MM.1S (cell line): ENCODE data around the gene MED13L.

Experiments
- DNase-seq: peaks from one replicate; pipeline ENCODE4 v3.0.0-alpha.2; 2015
- H2AFZ ChIP-seq: fragments of 300-600 bp; sonication (generic); 2 replicates; pipeline ENCODE4 v1.6.0; 2016; ENCODE audit warnings: antibody characterized with exemption, low read length
- H3F3A ChIP-seq: fragments of 300-600 bp; sonication (generic); 2 replicates; pipeline ENCODE4 v1.6.1; 2016; ENCODE audit warnings: mild to moderate bottlenecking, antibody characterized with exemption, low read length, moderate library complexity, mixed read lengths; ENCODE audit not compliant: insufficient read depth
- H3K27ac ChIP-seq: fragments of 300-600 bp; sonication (generic); 2 replicates; pipeline ENCODE4 v1.5.1; 2016; ENCODE audit warnings: mild to moderate bottlenecking, low read length
- H3K27me3 ChIP-seq: fragments of 300-600 bp; sonication (generic); replicated peaks from 2 replicates; pipeline ENCODE4 v1.6.0; 2016; ENCODE audit warnings: low read length; ENCODE audit not compliant: insufficient read depth
- H3K36me3 ChIP-seq: fragments of 300-600 bp; sonication (generic); replicated peaks from 2 replicates; pipeline ENCODE4 v1.6.1; 2016; ENCODE audit warnings: mild to moderate bottlenecking, low read length, mixed read lengths; ENCODE audit not compliant: insufficient read depth
- H3K4me1 ChIP-seq: fragments of 300-600 bp; sonication (generic); 2 replicates; pipeline ENCODE4 v1.6.1; 2016; ENCODE audit warnings: low read length, mixed read lengths
- H3K4me2 ChIP-seq: fragments of 300-600 bp; sonication (generic); 2 replicates; pipeline ENCODE4 v1.6.0; 2016; ENCODE audit warnings: low read depth, low read length
- H3K4me3 ChIP-seq: fragments of 300-600 bp; sonication (generic); 2 replicates; pipeline ENCODE4 v1.5.1; 2016; ENCODE audit warnings: low read length, mixed read lengths
- H3K79me2 ChIP-seq: fragments of 300-600 bp; sonication (generic); 2 replicates; pipeline ENCODE4 v1.6.1; 2016; ENCODE audit warnings: mixed run types, low read length, mixed read lengths
- H3K9ac ChIP-seq: fragments of 300-600 bp; sonication (generic); 2 replicates; pipeline ENCODE4 v1.6.1; 2016; ENCODE audit warnings: low read length, mixed read lengths
- H3K9me2 ChIP-seq: fragments of 300-600 bp; sonication (generic); replicated peaks from 2 replicates; pipeline ENCODE4 v1.6.1; 2016; ENCODE audit warnings: mild to moderate bottlenecking, low read length, mixed read lengths; ENCODE audit not compliant: insufficient read depth
- H3K9me3 ChIP-seq: fragments of 300-600 bp; sonication (generic); replicated peaks from 2 replicates; pipeline ENCODE4 v1.6.1; 2016; ENCODE audit warnings: mild to moderate bottlenecking, low read length, mixed read lengths; ENCODE audit not compliant: insufficient read depth
- H4K20me1 ChIP-seq: fragments of 300-600 bp; sonication (generic); 2 replicates; pipeline ENCODE4 v1.6.1; 2016; ENCODE audit warnings: mild to moderate bottlenecking, low read length, moderate library complexity, mixed read lengths; ENCODE audit not compliant: insufficient read depth
- CTCF ChIP-seq: fragments of 300-600 bp; sonication (generic); IDR thresholded peaks from 2 replicates; pipeline ENCODE4 v1.5.1; 2016; ENCODE audit warnings: antibody characterized with exemption, low read length, mixed read lengths
- EZH2 ChIP-seq: fragments of 300-600 bp; sonication (generic); optimal IDR thresholded peaks from 2 replicates; pipeline ENCODE3; 2017; ENCODE audit warnings: low read depth, mild to moderate bottlenecking, antibody characterized with exemption, low read length, mixed read lengths
- EZH2phosphoT487 ChIP-seq: fragments of 300-600 bp; sonication (generic); IDR thresholded peaks from 2 replicates; pipeline ENCODE4 v1.6.1; 2018; ENCODE audit warnings: antibody characterized with exemption, low read length

Gene MED13L

GRCh38 chr12:116155383-116155782 lies 122.1 kb downstream of the MED13L start:
- H3K79me2 ChIP-seq: peaks cover 100% of the 10 kb centered on the region
- H3K27ac ChIP-seq: no peak overlapping the region

GRCh38 chr12:116153983-116154382 lies 123.5 kb downstream of the MED13L start:
- H3K4me1 ChIP-seq: no peaks in the 10 kb centered on the region
- H3K36me3 ChIP-seq: no peaks in the 10 kb centered on the region
- no peaks in the 10 kb centered on the region for H3F3A ChIP-seq
- H3K27me3 ChIP-seq: no peaks in the 10 kb centered on the region
- no peak overlapping the region for H3K4me3 ChIP-seq
- H3K9me3 ChIP-seq: no peaks in the 10 kb centered on the region
- TF ChIP-seq EZH2 (no peak), CTCF (no peak), EZH2phosphoT487 (no peak)
- H4K20me1 ChIP-seq: peaks cover 38% of the 10 kb centered on the region
- H2AFZ ChIP-seq: no peak overlapping the region
- no peak overlapping the region for H3K27ac ChIP-seq
- no peak for DNase-seq
- no peaks in the 10 kb centered on the region for H3K9me2 ChIP-seq
- no peak overlapping the region for H3K9ac ChIP-seq
- no peak overlapping the region for H3K4me2 ChIP-seq
- H3K79me2 ChIP-seq: peaks cover 100% of the 10 kb centered on the region

More at GRCh38 chr12:116155383-116155782, 122.1 kb downstream of the MED13L start:
- H3K9me3 ChIP-seq: no peaks in the 10 kb centered on the region
- H3K9me2 ChIP-seq: no peaks in the 10 kb centered on the region
- no peak for DNase-seq
- no peaks in the 10 kb centered on the region for H3K27me3 ChIP-seq
- no peak overlapping the region for H3K4me2 ChIP-seq
- H2AFZ ChIP-seq: no peak overlapping the region
- no peak for TF ChIP-seq CTCF
- no peak for TF ChIP-seq EZH2phosphoT487
- no peak for TF ChIP-seq EZH2
- H3K4me3 ChIP-seq: no peak overlapping the region
- no peaks in the 10 kb centered on the region for H3F3A ChIP-seq
- peaks cover 39% of the 10 kb centered on the region for H4K20me1 ChIP-seq
- H3K9ac ChIP-seq: no peak overlapping the region
- H3K36me3 ChIP-seq: no peaks in the 10 kb centered on the region
- H3K4me1 ChIP-seq: no peaks in the 10 kb centered on the region

GRCh38 chr12:116153113-116153512 lies 124.4 kb downstream of the MED13L start:
- H3K9me2 ChIP-seq: no peaks in the 10 kb centered on the region
- no peaks in the 10 kb centered on the region for H3K9me3 ChIP-seq
- peaks cover 97% of the 10 kb centered on the region for H3K79me2 ChIP-seq
- no peaks in the 10 kb centered on the region for H3K4me1 ChIP-seq
- TF ChIP-seq CTCF: no peak
- TF ChIP-seq EZH2phosphoT487: no peak
- no peak for TF ChIP-seq EZH2
- no peaks in the 10 kb centered on the region for H3K27me3 ChIP-seq
- DNase-seq: no peak
- H3K9ac ChIP-seq: no peak overlapping the region
- no peaks in the 10 kb centered on the region for H3F3A ChIP-seq
- H2AFZ ChIP-seq: no peak overlapping the region
- H4K20me1 ChIP-seq: peaks cover 34% of the 10 kb centered on the region
- no peak overlapping the region for H3K4me2 ChIP-seq
- H3K27ac ChIP-seq: no peak overlapping the region
- no peaks in the 10 kb centered on the region for H3K36me3 ChIP-seq
- no peak overlapping the region for H3K4me3 ChIP-seq
